Measurements from ENCODE around the gene HTR5A.

Gene HTR5A

GRCh38 chr7:155123413-155123812 is 53.3 kb downstream of the HTR5A start:
- ATAC-seq = no peak

GRCh38 chr7:155124706-155125105 is 54.6 kb downstream of the HTR5A start:
- ATAC-seq = no peak
- no peak for TF ChIP-seq POU6F1 (CRISPR knock-in tag; IDR thresholded peaks at IDR 0.05; ENCODE audit: borderline replicate concordance, low read depth)
- no peak for TF ChIP-seq ZFP30 (CRISPR knock-in tag; IDR thresholded peaks at IDR 0.05)
- TF ChIP-seq ZNF8 (CRISPR knock-in tag; IDR thresholded peaks at IDR 0.05) = no peak
- TF ChIP-seq ESRRG (CRISPR knock-in tag; IDR thresholded peaks at IDR 0.05) = no peak
- no peak for TF ChIP-seq ISL1 (CRISPR knock-in tag; IDR thresholded peaks at IDR 0.05)
- TF ChIP-seq ARNTL (CRISPR knock-in tag; IDR thresholded peaks at IDR 0.05; ENCODE audit: borderline replicate concordance, low read depth) = no peak
- TF ChIP-seq ZNF565 (CRISPR knock-in tag; conservative IDR thresholded peaks at IDR 0.05; ENCODE audit: low read depth) = no peak
- TF ChIP-seq ZNF70 (CRISPR knock-in tag; IDR thresholded peaks at IDR 0.05) = no peak
- TF ChIP-seq PPARA (CRISPR knock-in tag; IDR thresholded peaks at IDR 0.05; ENCODE audit: borderline replicate concordance) = no peak
- no peak for TF ChIP-seq TCF4 (CRISPR knock-in tag; IDR thresholded peaks at IDR 0.05; ENCODE audit: borderline replicate concordance)
- TF ChIP-seq RARB (CRISPR knock-in tag; IDR thresholded peaks at IDR 0.05) = no peak
- no peak for TF ChIP-seq ZFP3 (CRISPR knock-in tag; IDR thresholded peaks at IDR 0.05)
- TF ChIP-seq ZC3H10 (CRISPR knock-in tag; IDR thresholded peaks at IDR 0.05) = no peak
- TF ChIP-seq TSHZ2 (CRISPR knock-in tag; IDR thresholded peaks at IDR 0.05) = no peak

More at GRCh38 chr7:155123413-155123812, 53.3 kb downstream of the HTR5A start:
- TF ChIP-seq TCF4 (CRISPR knock-in tag; IDR thresholded peaks at IDR 0.05; ENCODE audit: borderline replicate concordance) = no peak
- no peak for TF ChIP-seq ISL1 (CRISPR knock-in tag; IDR thresholded peaks at IDR 0.05)
- no peak for TF ChIP-seq CSRNP3 (CRISPR knock-in tag; IDR thresholded peaks at IDR 0.05)
- no peak for TF ChIP-seq ARNTL (CRISPR knock-in tag; IDR thresholded peaks at IDR 0.05; ENCODE audit: borderline replicate concordance, low read depth)
- no peak for TF ChIP-seq BACH2 (CRISPR knock-in tag; IDR thresholded peaks at IDR 0.05; ENCODE audit: borderline replicate concordance)
- TF ChIP-seq GLIS3 (CRISPR knock-in tag; IDR thresholded peaks at IDR 0.05) = no peak
- no peak for TF ChIP-seq ESRRG (CRISPR knock-in tag; IDR thresholded peaks at IDR 0.05)
- TF ChIP-seq ZFP3 (CRISPR knock-in tag; IDR thresholded peaks at IDR 0.05) = no peak
- no peak for TF ChIP-seq TSHZ2 (CRISPR knock-in tag; IDR thresholded peaks at IDR 0.05)
- no peak for TF ChIP-seq SNAI2 (CRISPR knock-in tag; IDR thresholded peaks at IDR 0.05)
- TF ChIP-seq TOX (CRISPR knock-in tag; IDR thresholded peaks at IDR 0.05; ENCODE audit: borderline replicate concordance) = no peak
- no peak for TF ChIP-seq CSDC2 (CRISPR knock-in tag; IDR thresholded peaks at IDR 0.05)
- TF ChIP-seq CREB5 (CRISPR knock-in tag; IDR thresholded peaks at IDR 0.05; ENCODE audit: low read depth) = no peak
- TF ChIP-seq POU6F1 (CRISPR knock-in tag; IDR thresholded peaks at IDR 0.05; ENCODE audit: borderline replicate concordance, low read depth) = no peak
- no peak for TF ChIP-seq OSR1 (CRISPR knock-in tag; IDR thresholded peaks at IDR 0.05)
- no peak for TF ChIP-seq ZNF8 (CRISPR knock-in tag; IDR thresholded peaks at IDR 0.05)
- TF ChIP-seq ZNF70 (CRISPR knock-in tag; IDR thresholded peaks at IDR 0.05) = no peak

Measured in SK-N-SH treated with all-trans-retinoic acid at 6 μM for 48 hours (cell line).